Measurements from ENCODE around the gene ZFP92.

The ZFP92 gene

GRCh38 chrX:153414856-153415510 is 3.7 kb downstream of the ZFP92 start:
- Histone ChIP-seq H3K4me3 (ENCODE audit: low read length) (no peak overlapping the region), H3K9ac (ENCODE audit: low read length) (no peak overlapping the region), H3K36me3 (ENCODE audit: control insufficient read depth, insufficient read depth, low read length) (no peaks in the 10 kb centered on the region), H3K27ac (ENCODE audit: low read depth, low read length) (no peak overlapping the region), H3K27me3 (ENCODE audit: control insufficient read depth, insufficient read depth, low read length) (peaks cover 6% of the 10 kb centered on the region), H3K4me1 (ENCODE audit: control insufficient read depth, insufficient read depth, low read length) (peaks cover 3% of the 10 kb centered on the region)

GRCh38 chrX:153416781-153417450 is 5.6 kb downstream of the ZFP92 start:
- Histone ChIP-seq H3K4me3 (ENCODE audit: low read length) (no peak overlapping the region), H3K4me1 (ENCODE audit: control insufficient read depth, insufficient read depth, low read length) (peaks cover 2% of the 10 kb centered on the region), H3K9ac (ENCODE audit: low read length) (no peak overlapping the region), H3K27ac (ENCODE audit: low read depth, low read length) (no peak overlapping the region), H3K36me3 (ENCODE audit: control insufficient read depth, insufficient read depth, low read length) (no peaks in the 10 kb centered on the region), H3K27me3 (ENCODE audit: control insufficient read depth, insufficient read depth, low read length) (peaks cover 6% of the 10 kb centered on the region)

- H3K4me1 ChIP-seq (ENCODE audit: control insufficient read depth, insufficient read depth, low read length): no peaks in the 10 kb centered on the region
- no peak overlapping the region for H3K27ac ChIP-seq (ENCODE audit: low read depth, low read length)
- H3K36me3 ChIP-seq (ENCODE audit: control insufficient read depth, insufficient read depth, low read length): no peaks in the 10 kb centered on the region
- H3K27me3 ChIP-seq (ENCODE audit: control insufficient read depth, insufficient read depth, low read length): peaks cover 3% of the 10 kb centered on the region
- no peak overlapping the region for H3K4me3 ChIP-seq (ENCODE audit: low read length)
- no peak overlapping the region for H3K9ac ChIP-seq (ENCODE audit: low read length)
Measured at GRCh38 chrX:153417637-153418036, 6.4 kb downstream of the ZFP92 start.

GRCh38 chrX:153420851-153421599 is 9.8 kb downstream of the ZFP92 start:
- no peak overlapping the region for H3K27ac ChIP-seq (ENCODE audit: low read depth, low read length)
- H3K36me3 ChIP-seq (ENCODE audit: control insufficient read depth, insufficient read depth, low read length): no peaks in the 10 kb centered on the region
- H3K4me1 ChIP-seq (ENCODE audit: control insufficient read depth, insufficient read depth, low read length): no peaks in the 10 kb centered on the region
- no peak overlapping the region for H3K4me3 ChIP-seq (ENCODE audit: low read length)
- H3K9ac ChIP-seq (ENCODE audit: low read length): no peak overlapping the region
- H3K27me3 ChIP-seq (ENCODE audit: control insufficient read depth, insufficient read depth, low read length): no peaks in the 10 kb centered on the region

GRCh38 chrX:153421856-153422255 is 10.6 kb downstream of the ZFP92 start:
- H3K9ac ChIP-seq (ENCODE audit: low read length): no peak overlapping the region
- H3K27ac ChIP-seq (ENCODE audit: low read depth, low read length): no peak overlapping the region
- H3K36me3 ChIP-seq (ENCODE audit: control insufficient read depth, insufficient read depth, low read length): no peaks in the 10 kb centered on the region
- no peaks in the 10 kb centered on the region for H3K4me1 ChIP-seq (ENCODE audit: control insufficient read depth, insufficient read depth, low read length)
- no peaks in the 10 kb centered on the region for H3K27me3 ChIP-seq (ENCODE audit: control insufficient read depth, insufficient read depth, low read length)
- H3K4me3 ChIP-seq (ENCODE audit: low read length): no peak overlapping the region

GRCh38 chrX:153423652-153424051 is 12.4 kb downstream of the ZFP92 start:
- Histone ChIP-seq H3K4me1 (ENCODE audit: control insufficient read depth, insufficient read depth, low read length) (no peaks in the 10 kb centered on the region), H3K27ac (ENCODE audit: low read depth, low read length) (no peak overlapping the region), H3K4me3 (ENCODE audit: low read length) (no peak overlapping the region), H3K36me3 (ENCODE audit: control insufficient read depth, insufficient read depth, low read length) (no peaks in the 10 kb centered on the region), H3K27me3 (ENCODE audit: control insufficient read depth, insufficient read depth, low read length) (no peaks in the 10 kb centered on the region), H3K9ac (ENCODE audit: low read length) (no peak overlapping the region)

GRCh38 chrX:153426204-153426603 is 14.9 kb downstream of the ZFP92 start:
- H3K9ac ChIP-seq (ENCODE audit: low read length): no peak overlapping the region
- H3K27ac ChIP-seq (ENCODE audit: low read depth, low read length): no peak overlapping the region
- H3K4me3 ChIP-seq (ENCODE audit: low read length): no peak overlapping the region
- no peaks in the 10 kb centered on the region for H3K27me3 ChIP-seq (ENCODE audit: control insufficient read depth, insufficient read depth, low read length)
- no peaks in the 10 kb centered on the region for H3K36me3 ChIP-seq (ENCODE audit: control insufficient read depth, insufficient read depth, low read length)
- H3K4me1 ChIP-seq (ENCODE audit: control insufficient read depth, insufficient read depth, low read length): no peaks in the 10 kb centered on the region

- Histone ChIP-seq H3K36me3 (ENCODE audit: control insufficient read depth, insufficient read depth, low read length) (no peaks in the 10 kb centered on the region), H3K9ac (ENCODE audit: low read length) (no peak overlapping the region), H3K4me1 (ENCODE audit: control insufficient read depth, insufficient read depth, low read length) (no peaks in the 10 kb centered on the region), H3K27ac (ENCODE audit: low read depth, low read length) (no peak overlapping the region), H3K4me3 (ENCODE audit: low read length) (no peak overlapping the region), H3K27me3 (ENCODE audit: control insufficient read depth, insufficient read depth, low read length) (no peaks in the 10 kb centered on the region)
Measured at GRCh38 chrX:153430796-153431195, 19.5 kb downstream of the ZFP92 start.

GRCh38 chrX:153433161-153433680 is 21.9 kb downstream of the ZFP92 start:
- H3K9ac ChIP-seq (ENCODE audit: low read length): no peak overlapping the region
- no peaks in the 10 kb centered on the region for H3K27me3 ChIP-seq (ENCODE audit: control insufficient read depth, insufficient read depth, low read length)
- H3K4me3 ChIP-seq (ENCODE audit: low read length): no peak overlapping the region
- no peak overlapping the region for H3K27ac ChIP-seq (ENCODE audit: low read depth, low read length)
- H3K36me3 ChIP-seq (ENCODE audit: control insufficient read depth, insufficient read depth, low read length): no peaks in the 10 kb centered on the region
- H3K4me1 ChIP-seq (ENCODE audit: control insufficient read depth, insufficient read depth, low read length): no peaks in the 10 kb centered on the region

- Histone ChIP-seq H3K36me3 (ENCODE audit: control insufficient read depth, insufficient read depth, low read length) (no peaks in the 10 kb centered on the region), H3K4me3 (ENCODE audit: low read length) (no peak overlapping the region), H3K27me3 (ENCODE audit: control insufficient read depth, insufficient read depth, low read length) (peaks cover 2% of the 10 kb centered on the region), H3K27ac (ENCODE audit: low read depth, low read length) (no peak overlapping the region), H3K4me1 (ENCODE audit: control insufficient read depth, insufficient read depth, low read length) (no peaks in the 10 kb centered on the region), H3K9ac (ENCODE audit: low read length) (no peak overlapping the region)
Measured at GRCh38 chrX:153433781-153434285, 22.6 kb downstream of the ZFP92 start.

- Histone ChIP-seq H3K4me3 (ENCODE audit: low read length) (no peak overlapping the region), H3K27me3 (ENCODE audit: control insufficient read depth, insufficient read depth, low read length) (peaks cover 2% of the 10 kb centered on the region), H3K36me3 (ENCODE audit: control insufficient read depth, insufficient read depth, low read length) (no peaks in the 10 kb centered on the region), H3K4me1 (ENCODE audit: control insufficient read depth, insufficient read depth, low read length) (no peaks in the 10 kb centered on the region), H3K27ac (ENCODE audit: low read depth, low read length) (no peak overlapping the region), H3K9ac (ENCODE audit: low read length) (no peak overlapping the region)
Measured at GRCh38 chrX:153434801-153435200, 23.5 kb downstream of the ZFP92 start.

- Histone ChIP-seq H3K4me1 (ENCODE audit: control insufficient read depth, insufficient read depth, low read length) (no peaks in the 10 kb centered on the region), H3K36me3 (ENCODE audit: control insufficient read depth, insufficient read depth, low read length) (no peaks in the 10 kb centered on the region), H3K27ac (ENCODE audit: low read depth, low read length) (no peak overlapping the region), H3K4me3 (ENCODE audit: low read length) (no peak overlapping the region), H3K27me3 (ENCODE audit: control insufficient read depth, insufficient read depth, low read length) (peaks cover 4% of the 10 kb centered on the region), H3K9ac (ENCODE audit: low read length) (no peak overlapping the region)
Measured at GRCh38 chrX:153435845-153436244, 24.6 kb downstream of the ZFP92 start.
